ENCODE data around the gene PKHD1.

Gene PKHD1

DNA sequence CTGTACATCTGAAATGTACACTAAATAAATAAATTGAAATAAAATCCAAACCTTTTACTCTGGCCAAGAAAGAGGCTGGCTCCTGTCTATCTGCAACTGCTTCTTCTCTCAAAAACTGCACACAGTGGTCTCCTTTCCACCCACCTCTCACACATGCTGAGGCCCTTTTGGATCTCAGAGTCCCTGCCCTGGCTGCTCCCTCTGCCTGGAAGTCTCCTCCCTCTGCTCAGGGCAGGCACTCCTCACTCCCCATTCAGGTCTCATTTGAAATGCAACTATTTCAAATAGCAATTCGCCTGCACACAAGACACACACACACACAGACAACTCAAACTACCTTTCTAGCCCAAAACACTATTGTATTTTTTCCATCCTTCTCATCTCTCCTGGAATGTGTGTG is 348.8 kb downstream of the PKHD1 start:
- no peak for TF ChIP-seq NFIC (IDR thresholded peaks at IDR 0.05)
- no peak for TF ChIP-seq YY1 (IDR thresholded peaks at IDR 0.05; ENCODE audit: low read depth)
- TF ChIP-seq CEBPB (IDR thresholded peaks at IDR 0.05) = no peak
- TF ChIP-seq, protein P1, sequence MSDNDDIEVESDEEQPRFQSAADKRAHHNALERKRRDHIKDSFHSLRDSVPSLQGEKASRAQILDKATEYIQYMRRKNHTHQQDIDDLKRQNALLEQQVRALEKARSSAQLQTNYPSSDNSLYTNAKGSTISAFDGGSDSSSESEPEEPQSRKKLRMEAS (IDR thresholded peaks at IDR 0.05) = no peak
- TF ChIP-seq TEAD4 (IDR thresholded peaks at IDR 0.05) = no peak
- no peak for TF ChIP-seq EGR1 (IDR thresholded peaks at IDR 0.05)

DNA sequence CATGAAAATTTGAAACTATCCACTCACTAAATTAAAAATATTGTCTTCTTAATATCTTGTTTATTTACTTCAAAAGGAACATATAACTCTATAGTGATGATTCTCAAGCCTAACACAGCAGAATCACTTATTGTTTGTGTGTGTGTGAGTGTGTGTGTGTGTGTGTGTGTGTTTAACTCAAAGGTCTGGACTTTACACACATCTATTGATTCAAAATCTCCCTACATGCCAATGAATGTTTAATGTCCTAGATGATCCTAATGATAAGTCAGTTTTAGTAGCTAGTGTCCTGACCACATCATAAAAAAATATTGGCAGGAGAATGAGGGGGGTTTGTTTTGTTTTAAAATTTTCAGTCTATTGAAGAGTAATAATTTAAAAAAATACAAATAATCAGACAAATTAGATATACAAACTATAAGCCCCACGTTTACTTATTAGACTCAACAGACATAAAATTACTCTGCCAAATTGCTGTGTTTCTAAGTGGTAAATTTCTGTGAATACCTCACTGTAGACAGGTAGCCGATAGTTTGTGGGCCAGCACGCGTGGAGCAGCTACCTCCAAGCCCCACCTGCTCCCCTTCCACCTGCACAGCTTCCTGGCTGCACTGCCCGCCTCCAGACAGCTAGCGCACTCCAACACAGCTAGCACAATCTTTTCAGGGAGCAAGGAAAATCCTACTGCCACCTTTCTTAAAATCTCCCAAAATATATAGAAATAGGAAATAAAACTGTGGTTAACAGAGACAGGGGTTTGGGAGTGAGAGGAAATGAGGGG is 349.6 kb downstream of the PKHD1 start:
- TF ChIP-seq RAD21 (IDR thresholded peaks at IDR 0.05; ENCODE audit: low read depth) = no peak
- TF ChIP-seq EGR1 (IDR thresholded peaks at IDR 0.05) = no peak
- TF ChIP-seq FOXM1 (IDR thresholded peaks at IDR 0.05; ENCODE audit: borderline replicate concordance, low read depth) = no peak
- no peak for TF ChIP-seq CEBPB (IDR thresholded peaks at IDR 0.05)
- TF ChIP-seq NFIC (IDR thresholded peaks at IDR 0.05) = no peak
- no peak for TF ChIP-seq EP300 (IDR thresholded peaks at IDR 0.05; ENCODE audit: borderline replicate concordance)
- no peak for TF ChIP-seq YY1 (IDR thresholded peaks at IDR 0.05; ENCODE audit: low read depth)
- no peak for TF ChIP-seq TCF12 (IDR thresholded peaks at IDR 0.05; ENCODE audit: low read depth)
- TF ChIP-seq CREB1 (IDR thresholded peaks at IDR 0.05; ENCODE audit: low read depth) = no peak
- TF ChIP-seq TEAD4 (IDR thresholded peaks at IDR 0.05) = no peak
- TF ChIP-seq, protein P1 (IDR thresholded peaks at IDR 0.05) = no peak
- TF ChIP-seq ZBTB7A (IDR thresholded peaks at IDR 0.05; ENCODE audit: low read depth) = no peak
- no peak for TF ChIP-seq TAF1 (IDR thresholded peaks at IDR 0.05; ENCODE audit: low read depth)
- TF ChIP-seq, protein P2, sequence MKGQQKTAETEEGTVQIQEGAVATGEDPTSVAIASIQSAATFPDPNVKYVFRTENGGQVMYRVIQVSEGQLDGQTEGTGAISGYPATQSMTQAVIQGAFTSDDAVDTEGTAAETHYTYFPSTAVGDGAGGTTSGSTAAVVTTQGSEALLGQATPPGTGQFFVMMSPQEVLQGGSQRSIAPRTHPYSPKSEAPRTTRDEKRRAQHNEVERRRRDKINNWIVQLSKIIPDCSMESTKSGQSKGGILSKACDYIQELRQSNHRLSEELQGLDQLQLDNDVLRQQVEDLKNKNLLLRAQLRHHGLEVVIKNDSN (IDR thresholded peaks at IDR 0.05) = no peak
- TF ChIP-seq, protein P3, sequence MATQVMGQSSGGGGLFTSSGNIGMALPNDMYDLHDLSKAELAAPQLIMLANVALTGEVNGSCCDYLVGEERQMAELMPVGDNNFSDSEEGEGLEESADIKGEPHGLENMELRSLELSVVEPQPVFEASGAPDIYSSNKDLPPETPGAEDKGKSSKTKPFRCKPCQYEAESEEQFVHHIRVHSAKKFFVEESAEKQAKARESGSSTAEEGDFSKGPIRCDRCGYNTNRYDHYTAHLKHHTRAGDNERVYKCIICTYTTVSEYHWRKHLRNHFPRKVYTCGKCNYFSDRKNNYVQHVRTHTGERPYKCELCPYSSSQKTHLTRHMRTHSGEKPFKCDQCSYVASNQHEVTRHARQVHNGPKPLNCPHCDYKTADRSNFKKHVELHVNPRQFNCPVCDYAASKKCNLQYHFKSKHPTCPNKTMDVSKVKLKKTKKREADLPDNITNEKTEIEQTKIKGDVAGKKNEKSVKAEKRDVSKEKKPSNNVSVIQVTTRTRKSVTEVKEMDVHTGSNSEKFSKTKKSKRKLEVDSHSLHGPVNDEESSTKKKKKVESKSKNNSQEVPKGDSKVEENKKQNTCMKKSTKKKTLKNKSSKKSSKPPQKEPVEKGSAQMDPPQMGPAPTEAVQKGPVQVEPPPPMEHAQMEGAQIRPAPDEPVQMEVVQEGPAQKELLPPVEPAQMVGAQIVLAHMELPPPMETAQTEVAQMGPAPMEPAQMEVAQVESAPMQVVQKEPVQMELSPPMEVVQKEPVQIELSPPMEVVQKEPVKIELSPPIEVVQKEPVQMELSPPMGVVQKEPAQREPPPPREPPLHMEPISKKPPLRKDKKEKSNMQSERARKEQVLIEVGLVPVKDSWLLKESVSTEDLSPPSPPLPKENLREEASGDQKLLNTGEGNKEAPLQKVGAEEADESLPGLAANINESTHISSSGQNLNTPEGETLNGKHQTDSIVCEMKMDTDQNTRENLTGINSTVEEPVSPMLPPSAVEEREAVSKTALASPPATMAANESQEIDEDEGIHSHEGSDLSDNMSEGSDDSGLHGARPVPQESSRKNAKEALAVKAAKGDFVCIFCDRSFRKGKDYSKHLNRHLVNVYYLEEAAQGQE (IDR thresholded peaks at IDR 0.05; ENCODE audit: low read depth) = no peak

DNA sequence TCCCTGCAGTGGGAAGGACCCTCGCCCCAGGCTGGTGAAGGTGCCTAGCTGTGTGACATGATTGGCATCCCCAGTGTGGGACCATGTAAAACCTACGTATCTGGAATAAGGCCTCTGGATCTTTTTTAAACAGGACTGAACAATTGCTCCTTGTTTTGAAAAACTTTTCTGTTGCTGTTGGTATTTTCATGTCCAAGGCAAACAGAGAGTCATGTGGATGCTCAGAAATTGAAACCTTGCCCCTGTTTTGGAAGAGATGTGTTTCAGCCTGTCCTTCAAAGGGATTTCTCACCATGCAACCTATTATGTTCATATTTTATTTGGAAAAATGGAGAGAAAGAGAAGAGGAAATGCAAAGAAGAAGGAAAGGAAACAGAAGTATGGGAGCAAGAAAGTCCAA is 362.3 kb downstream of the PKHD1 start:
- TF ChIP-seq EGR1 (IDR thresholded peaks at IDR 0.05) = no peak
- no peak for TF ChIP-seq CREB1 (IDR thresholded peaks at IDR 0.05; ENCODE audit: low read depth)
- TF ChIP-seq, protein P1 (IDR thresholded peaks at IDR 0.05) = no peak
- TF ChIP-seq TAF1 (IDR thresholded peaks at IDR 0.05; ENCODE audit: low read depth) = no peak
- no peak for TF ChIP-seq YY1 (IDR thresholded peaks at IDR 0.05; ENCODE audit: low read depth)
- TF ChIP-seq ZBTB7A (IDR thresholded peaks at IDR 0.05; ENCODE audit: low read depth) = no peak
- no peak for TF ChIP-seq TEAD4 (IDR thresholded peaks at IDR 0.05)
- TF ChIP-seq FOXM1 (IDR thresholded peaks at IDR 0.05; ENCODE audit: borderline replicate concordance, low read depth) = no peak

DNA sequence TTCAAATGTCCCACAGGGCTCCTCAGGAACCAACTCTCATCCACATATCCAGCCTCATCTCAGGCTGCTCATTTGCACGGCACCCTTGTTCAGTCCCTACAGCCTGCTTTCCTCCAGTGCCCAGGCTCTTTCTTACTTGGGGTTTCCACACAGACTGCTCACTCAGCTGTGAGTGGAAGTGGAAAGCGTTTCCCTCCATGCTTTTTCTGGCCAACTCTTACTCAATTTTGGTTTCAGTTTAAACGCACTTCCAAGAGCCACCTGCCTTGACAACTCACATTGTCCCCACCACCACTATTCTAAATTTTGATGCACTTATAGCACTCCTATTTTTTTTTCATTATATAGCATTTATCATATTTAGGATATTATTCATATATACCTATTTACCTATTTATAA is 367.1 kb downstream of the PKHD1 start:
- TF ChIP-seq, protein P2 (IDR thresholded peaks at IDR 0.05) = no peak
- TF ChIP-seq TAF1 (IDR thresholded peaks at IDR 0.05; ENCODE audit: low read depth) (no peak), TEAD4 (IDR thresholded peaks at IDR 0.05) (no peak), ZBTB7A (IDR thresholded peaks at IDR 0.05; ENCODE audit: low read depth) (no peak), FOXM1 (IDR thresholded peaks at IDR 0.05; ENCODE audit: borderline replicate concordance, low read depth) (no peak), EP300 (IDR thresholded peaks at IDR 0.05; ENCODE audit: borderline replicate concordance) (no peak), CEBPB (IDR thresholded peaks at IDR 0.05) (no peak), CREB1 (IDR thresholded peaks at IDR 0.05; ENCODE audit: low read depth) (no peak), RAD21 (IDR thresholded peaks at IDR 0.05; ENCODE audit: low read depth) (no peak), EGR1 (IDR thresholded peaks at IDR 0.05) (no peak), TCF12 (IDR thresholded peaks at IDR 0.05; ENCODE audit: low read depth) (no peak), NFIC (IDR thresholded peaks at IDR 0.05) (no peak), YY1 (IDR thresholded peaks at IDR 0.05; ENCODE audit: low read depth) (no peak)
- TF ChIP-seq, protein P1 (IDR thresholded peaks at IDR 0.05) = no peak
- TF ChIP-seq, protein P3 (IDR thresholded peaks at IDR 0.05; ENCODE audit: low read depth) = no peak

DNA sequence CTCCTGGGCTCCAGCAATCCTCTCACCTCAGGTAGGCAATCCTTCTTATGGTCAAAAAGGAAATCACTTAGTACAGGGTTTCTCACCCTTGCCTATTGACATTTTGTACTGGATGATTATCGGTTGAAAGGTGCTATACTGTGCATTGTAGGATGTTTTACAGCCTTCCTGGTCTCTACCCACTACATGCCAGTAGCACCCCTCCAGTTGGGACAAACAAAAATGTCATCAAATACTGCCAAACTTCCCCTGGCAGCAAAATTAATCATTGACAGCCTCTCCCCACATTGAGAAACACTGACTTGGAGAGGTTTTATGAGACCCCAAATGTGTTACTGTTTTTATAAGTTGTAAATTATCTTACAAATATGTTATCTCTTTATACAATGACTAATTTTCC is 368.1 kb downstream of the PKHD1 start:
- no peak for TF ChIP-seq ZBTB7A (IDR thresholded peaks at IDR 0.05; ENCODE audit: low read depth)

Data from Ishikawa (cell line).